KMS-11 (cell line): ENCODE results near the gene MEX3A.

ENCODE experiments used
- H2AFZ ChIP-seq: fragments of 200-600 bp; sonication (generic); 2 replicates; pipeline ENCODE4 v1.6.1; 2016; ENCODE audit warnings: antibody characterized with exemption, mixed run types, low read depth
- H3K27ac ChIP-seq: fragments of 200-600 bp; sonication (generic); 2 replicates; pipeline ENCODE4 v1.6.1; 2016; ENCODE audit warnings: mild to moderate bottlenecking, mixed run types
- H3K27me3 ChIP-seq: fragments of 200-600 bp; sonication (generic); 2 replicates; pipeline ENCODE4 v1.6.1; 2017; ENCODE audit warnings: mild to moderate bottlenecking, low read depth, mixed run types, moderate library complexity; ENCODE audit not compliant: insufficient read depth
- H3K36me3 ChIP-seq: fragments of 200-600 bp; sonication (generic); 2 replicates; pipeline ENCODE4 v1.6.1; 2017; ENCODE audit warnings: mild to moderate bottlenecking, mixed run types; ENCODE audit not compliant: insufficient read depth
- H3K4me1 ChIP-seq: fragments of 200-600 bp; sonication (generic); 2 replicates; pipeline ENCODE4 v1.6.1; 2016; ENCODE audit warnings: mild to moderate bottlenecking, low read depth, mixed run types; ENCODE audit not compliant: poor library complexity, severe bottlenecking
- H3K4me2 ChIP-seq: fragments of 200-600 bp; sonication (generic); 2 replicates; pipeline ENCODE4 v1.7.0; 2016; ENCODE audit warnings: mild to moderate bottlenecking, mixed run types
- H3K4me3 ChIP-seq: fragments of 200-600 bp; sonication (generic); IDR thresholded peaks from 2 replicates; pipeline ENCODE4 v1.6.1; 2017; ENCODE audit warnings: low read depth, low read length, mixed read lengths; ENCODE audit not compliant: insufficient read depth
- H3K79me2 ChIP-seq: fragments of 200-600 bp; sonication (generic); 2 replicates; pipeline ENCODE4 v1.6.1; 2016; ENCODE audit warnings: low read depth, mixed run types; ENCODE audit not compliant: insufficient read depth
- H3K9ac ChIP-seq: fragments of 200-600 bp; sonication (generic); 2 replicates; pipeline ENCODE4 v1.6.1; 2016; ENCODE audit warnings: mild to moderate bottlenecking, mixed run types
- H4K20me1 ChIP-seq: fragments of 200-600 bp; sonication (generic); 2 replicates; pipeline ENCODE4 v1.6.1; 2016; ENCODE audit warnings: mild to moderate bottlenecking, mixed run types; ENCODE audit not compliant: insufficient read depth
- TF ChIP-seq, protein P1 (sequence below): fragments of 200-600 bp; sonication (generic); conservative IDR thresholded peaks from 2 replicates; pipeline ENCODE4 v1.6.1; 2017; ENCODE audit warnings: low read depth, mild to moderate bottlenecking, antibody characterized with exemption, low read length, moderate library complexity, mixed read lengths

The MEX3A gene

DNA sequence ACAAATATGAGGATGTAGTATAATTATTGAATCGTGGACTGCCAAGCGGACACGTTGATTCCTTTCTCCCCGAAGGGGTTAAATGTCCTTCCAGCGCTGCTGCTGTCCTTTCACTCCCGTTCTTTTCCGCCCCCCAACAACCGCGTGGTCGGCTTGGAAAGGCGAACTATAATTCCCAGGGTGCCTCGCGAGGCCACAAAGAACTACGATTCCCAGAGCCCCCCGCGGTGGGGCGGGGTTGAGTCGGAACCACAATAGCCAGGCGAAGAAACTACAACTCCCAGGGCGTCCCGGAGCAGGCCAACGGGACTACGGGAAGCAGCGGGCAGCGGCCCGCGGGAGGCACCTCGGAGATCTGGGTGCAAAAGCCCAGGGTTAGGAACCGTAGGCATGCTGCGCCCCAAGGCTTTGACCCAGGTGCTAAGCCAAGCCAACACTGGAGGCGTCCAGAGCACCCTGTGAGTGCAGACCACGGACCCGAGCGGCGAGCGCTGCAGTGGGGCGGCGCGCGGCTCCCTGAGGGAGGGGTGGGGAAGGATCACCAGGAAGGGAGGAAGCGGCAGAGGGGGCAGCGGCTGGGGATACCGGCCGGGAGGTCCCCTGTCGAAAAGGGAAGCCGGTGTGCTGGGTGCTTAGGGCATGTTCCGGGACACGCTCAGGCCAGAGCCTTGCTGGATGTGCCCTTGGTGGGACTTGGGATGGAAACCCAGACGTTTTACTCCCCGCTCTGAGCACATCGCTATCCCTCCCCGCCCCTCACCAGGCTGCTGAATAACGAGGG, 27.6 kb downstream of the MEX3A start, which contains the start of gene LAMTOR2:
TSS of gene LAMTOR2 (plus strand) at position 283 of the 781 bp plus-strand sequence. CDS start at position 391, 108 bp downstream.
- H4K20me1 ChIP-seq, result no peaks in the 10 kb centered on the region; the same call in 1 of the 2 replicates
- H2AFZ ChIP-seq, result peak within 1 kb of the TSS; percentile 85
- peaks cover 26% of the 10 kb centered on the region for H3K79me2 ChIP-seq
- H3K4me2 ChIP-seq, result peak within 1 kb of the TSS; percentile 98
- TF ChIP-seq, protein P1, sequence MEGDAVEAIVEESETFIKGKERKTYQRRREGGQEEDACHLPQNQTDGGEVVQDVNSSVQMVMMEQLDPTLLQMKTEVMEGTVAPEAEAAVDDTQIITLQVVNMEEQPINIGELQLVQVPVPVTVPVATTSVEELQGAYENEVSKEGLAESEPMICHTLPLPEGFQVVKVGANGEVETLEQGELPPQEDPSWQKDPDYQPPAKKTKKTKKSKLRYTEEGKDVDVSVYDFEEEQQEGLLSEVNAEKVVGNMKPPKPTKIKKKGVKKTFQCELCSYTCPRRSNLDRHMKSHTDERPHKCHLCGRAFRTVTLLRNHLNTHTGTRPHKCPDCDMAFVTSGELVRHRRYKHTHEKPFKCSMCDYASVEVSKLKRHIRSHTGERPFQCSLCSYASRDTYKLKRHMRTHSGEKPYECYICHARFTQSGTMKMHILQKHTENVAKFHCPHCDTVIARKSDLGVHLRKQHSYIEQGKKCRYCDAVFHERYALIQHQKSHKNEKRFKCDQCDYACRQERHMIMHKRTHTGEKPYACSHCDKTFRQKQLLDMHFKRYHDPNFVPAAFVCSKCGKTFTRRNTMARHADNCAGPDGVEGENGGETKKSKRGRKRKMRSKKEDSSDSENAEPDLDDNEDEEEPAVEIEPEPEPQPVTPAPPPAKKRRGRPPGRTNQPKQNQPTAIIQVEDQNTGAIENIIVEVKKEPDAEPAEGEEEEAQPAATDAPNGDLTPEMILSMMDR, result no peak
- H3K4me1 ChIP-seq, result peaks cover 22% of the 10 kb centered on the region
- peak within 1 kb of the TSS; percentile 91 for H3K27ac ChIP-seq
- peak within 1 kb of the TSS; percentile 100 for H3K4me3 ChIP-seq
- no peaks in the 10 kb centered on the region for H3K27me3 ChIP-seq
- H3K36me3 ChIP-seq, result peaks cover 7% of the 10 kb centered on the region; the same call in 1 of the 2 replicates
- peak within 1 kb of the TSS; percentile 92 for H3K9ac ChIP-seq

- peaks cover 7% of the 10 kb centered on the region; the same call in 1 of the 2 replicates for H3K36me3 ChIP-seq
- peak within 1 kb of the TSS; percentile 98 for H3K4me2 ChIP-seq
- no peaks in the 10 kb centered on the region for H3K27me3 ChIP-seq
- peak within 1 kb of the TSS; percentile 85 for H2AFZ ChIP-seq
- peak within 1 kb of the TSS; percentile 100 for H3K4me3 ChIP-seq
- H3K9ac ChIP-seq, result peak within 1 kb of the TSS; percentile 92
- peaks cover 26% of the 10 kb centered on the region for H3K79me2 ChIP-seq
- H3K4me1 ChIP-seq, result peaks cover 22% of the 10 kb centered on the region
- no peaks in the 10 kb centered on the region; the same call in 1 of the 2 replicates for H4K20me1 ChIP-seq
- peak within 1 kb of the TSS; percentile 91 for H3K27ac ChIP-seq
- TF ChIP-seq, protein P1, result peak; percentile 69
Observed at GRCh38 chr1:156053768-156054499, 28.3 kb downstream of the MEX3A start, which contains the start of gene UBQLN4. Gene UBQLN4 (minus strand): TSS chr1:156053798. CDS start chr1:156053701, 97 bp downstream.

- peak overlapping the region; percentile 91 for H3K27ac ChIP-seq
- H3K4me1 ChIP-seq, result peaks cover 22% of the 10 kb centered on the region
- peak overlapping the region; percentile 77 for H2AFZ ChIP-seq
Observed at GRCh38 chr1:156052862-156053767, 29.1 kb downstream of the MEX3A start.

More at GRCh38 chr1:156052862-156053767, 29.1 kb downstream of the MEX3A start:
- H3K36me3 ChIP-seq, result peaks cover 7% of the 10 kb centered on the region; the same call in 1 of the 2 replicates
- H3K27me3 ChIP-seq, result no peaks in the 10 kb centered on the region
- TF ChIP-seq, protein P1, result peak; percentile 21
- H3K79me2 ChIP-seq, result peaks cover 26% of the 10 kb centered on the region
- H3K9ac ChIP-seq, result peak overlapping the region; percentile 92
- peak overlapping the region; percentile 59 for H3K4me2 ChIP-seq
- H4K20me1 ChIP-seq, result no peaks in the 10 kb centered on the region; the same call in 1 of the 2 replicates
- peak overlapping the region; percentile 81 for H3K4me3 ChIP-seq
